ENCODE data around the gene HTR1D.
"Not testable (repeated sequence)": the region's sequence is repeated elsewhere in the genome, so short reads cannot be mapped to it uniquely, and the experiment has no call there.

HTR1D gene

GRCh38 chr1:23217421-23218115 is at the start of gene HTR1D:
Gene HTR1D, minus strand, starts transcription at chr1:23217502. Its CDS starts 23,283 bp downstream, at chr1:23194219.
- no peak for DNase-seq (ENCODE audit: low read depth in 2 of 2, low spot score in 1 of 2)

- DNase-seq (ENCODE audit: low read depth in 2 of 2, low spot score in 1 of 2), result no peak
Observed at GRCh38 chr1:23263380-23263887, 46.1 kb upstream of the HTR1D start.

- DNase-seq (ENCODE audit: low read depth in 2 of 2, low spot score in 1 of 2), result not testable (repeated sequence)
Observed at GRCh38 chr1:23258082-23258481, 40.8 kb upstream of the HTR1D start.

- DNase-seq (ENCODE audit: low read depth in 2 of 2, low spot score in 1 of 2), result not testable (repeated sequence)
Observed at GRCh38 chr1:23257371-23257770, 40.1 kb upstream of the HTR1D start.

- no peak for DNase-seq (ENCODE audit: low read depth in 2 of 2, low spot score in 1 of 2)
Observed at GRCh38 chr1:23254584-23254983, 37.3 kb upstream of the HTR1D start.

GRCh38 chr1:23251812-23252211 is 34.5 kb upstream of the HTR1D start:
- no peak for DNase-seq (ENCODE audit: low read depth in 2 of 2, low spot score in 1 of 2)

- no peak for DNase-seq (ENCODE audit: low read depth in 2 of 2, low spot score in 1 of 2)
Observed at GRCh38 chr1:23249787-23250454, 32.6 kb upstream of the HTR1D start.

GRCh38 chr1:23247276-23247675 is 30.0 kb upstream of the HTR1D start:
- no peak for DNase-seq (ENCODE audit: low read depth in 2 of 2, low spot score in 1 of 2)

- DNase-seq (ENCODE audit: low read depth in 2 of 2, low spot score in 1 of 2), result no peak
Observed at GRCh38 chr1:23246274-23246673, 29.0 kb upstream of the HTR1D start.

- DNase-seq (ENCODE audit: low read depth in 2 of 2, low spot score in 1 of 2), result no peak
Observed at GRCh38 chr1:23244256-23244761, 27.0 kb upstream of the HTR1D start.

- no peak for DNase-seq (ENCODE audit: low read depth in 2 of 2, low spot score in 1 of 2)
Observed at GRCh38 chr1:23242414-23242813, 25.1 kb upstream of the HTR1D start.

- no peak for DNase-seq (ENCODE audit: low read depth in 2 of 2, low spot score in 1 of 2)
Observed at GRCh38 chr1:23239638-23240295, 22.5 kb upstream of the HTR1D start.

- no peak for DNase-seq (ENCODE audit: low read depth in 2 of 2, low spot score in 1 of 2)
Observed at GRCh38 chr1:23238565-23238964, 21.3 kb upstream of the HTR1D start.

GRCh38 chr1:23237508-23237907 is 20.2 kb upstream of the HTR1D start:
- DNase-seq (ENCODE audit: low read depth in 2 of 2, low spot score in 1 of 2), result no peak

GRCh38 chr1:23227806-23228205 is 10.5 kb upstream of the HTR1D start:
- no peak for DNase-seq (ENCODE audit: low read depth in 2 of 2, low spot score in 1 of 2)

- DNase-seq (ENCODE audit: low read depth in 2 of 2, low spot score in 1 of 2), result no peak
Observed at GRCh38 chr1:23224739-23225648, 7.7 kb upstream of the HTR1D start.

- not testable (repeated sequence) for DNase-seq (ENCODE audit: low read depth in 2 of 2, low spot score in 1 of 2)
Observed at GRCh38 chr1:23223963-23224362, 6.7 kb upstream of the HTR1D start.

- DNase-seq (ENCODE audit: low read depth in 2 of 2, low spot score in 1 of 2), result not testable (repeated sequence)
Observed at GRCh38 chr1:23223490-23223951, 6.2 kb upstream of the HTR1D start.

- no peak for DNase-seq (ENCODE audit: low read depth in 2 of 2, low spot score in 1 of 2)
Observed at GRCh38 chr1:23222742-23223141, 5.4 kb upstream of the HTR1D start.

- no peak for DNase-seq (ENCODE audit: low read depth in 2 of 2, low spot score in 1 of 2)
Observed at GRCh38 chr1:23222331-23222730, 5.0 kb upstream of the HTR1D start.

- no peak for DNase-seq (ENCODE audit: low read depth in 2 of 2, low spot score in 1 of 2)
Observed at GRCh38 chr1:23221107-23221506, 3.8 kb upstream of the HTR1D start.
